ENCODE measurements around the gene ARF5.
"Not testable (repeated sequence)": the region's sequence is repeated elsewhere in the genome, so short reads cannot be mapped to it uniquely, and the experiment has no call there.

Gene ARF5

DNA sequence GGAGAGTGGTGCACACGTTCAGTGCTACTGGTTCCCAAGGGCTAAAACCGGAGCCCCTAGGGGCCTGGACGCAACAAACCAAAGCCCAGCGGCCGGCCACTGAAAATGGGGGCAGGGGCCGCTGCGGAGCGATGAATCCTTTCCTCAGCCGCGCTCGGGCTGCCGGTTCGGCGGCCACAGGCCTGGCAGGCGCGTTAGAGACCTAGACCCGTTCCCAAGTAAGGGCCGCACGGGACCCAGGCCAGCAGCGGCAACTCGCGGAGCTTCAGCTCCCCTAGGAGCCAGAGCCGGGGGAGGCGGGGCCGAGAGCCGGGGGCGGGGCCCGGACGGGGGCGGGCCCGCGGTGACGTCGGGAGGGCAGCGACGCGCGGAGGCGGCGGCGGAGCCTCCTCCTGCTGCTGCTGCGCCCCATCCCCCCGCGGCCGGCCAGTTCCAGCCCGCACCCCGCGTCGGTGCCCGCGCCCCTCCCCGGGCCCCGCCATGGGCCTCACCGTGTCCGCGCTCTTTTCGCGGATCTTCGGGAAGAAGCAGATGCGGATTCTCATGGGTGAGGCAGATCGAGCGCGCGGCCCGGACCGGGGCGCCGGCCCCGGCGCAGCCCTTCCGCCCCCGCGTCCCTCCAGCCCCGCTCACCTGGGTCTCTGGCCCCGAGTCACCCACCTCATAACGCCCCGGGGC, at the start of gene ARF5:
TSS of gene ARF5 (plus strand) at position 393 of the 678 bp plus-strand sequence. CDS start at position 481, 88 bp downstream.
- peak; percentile 88 to 94 for DNase-seq

DNA sequence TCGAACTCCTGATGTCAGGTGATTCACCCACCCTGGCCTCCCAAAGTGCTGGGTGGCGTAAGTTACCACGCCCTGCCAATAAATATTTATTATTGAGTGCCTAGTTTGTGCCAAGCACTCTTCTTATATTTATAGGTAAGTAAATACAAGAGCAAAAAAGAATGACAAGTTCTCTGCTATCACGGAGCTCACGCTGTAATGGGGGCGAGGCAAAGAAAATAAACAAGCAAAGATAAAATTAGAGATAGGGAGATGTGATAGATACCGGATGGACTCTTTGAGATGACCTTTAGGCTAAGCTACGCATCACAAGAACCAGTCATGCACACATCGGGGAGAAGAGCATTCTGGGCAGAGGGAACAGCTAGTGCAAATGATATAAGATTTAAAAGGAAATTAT, 49.1 kb upstream of the ARF5 start:
- TF ChIP-seq GATA1 (IDR thresholded peaks at IDR 0.05; ENCODE audit: low read depth, low read length) = no peak
- TF ChIP-seq POLR2A (IDR thresholded peaks at IDR 0.05; ENCODE audit: low read length) = no peak
- no peak for DNase-seq

More for the DNA sequence above, at the start of gene ARF5:
- TF ChIP-seq POLR2A (IDR thresholded peaks at IDR 0.05; ENCODE audit: low read length) (peak; percentile 64), GATA1 (IDR thresholded peaks at IDR 0.05; ENCODE audit: low read depth, low read length) (no peak)

DNA sequence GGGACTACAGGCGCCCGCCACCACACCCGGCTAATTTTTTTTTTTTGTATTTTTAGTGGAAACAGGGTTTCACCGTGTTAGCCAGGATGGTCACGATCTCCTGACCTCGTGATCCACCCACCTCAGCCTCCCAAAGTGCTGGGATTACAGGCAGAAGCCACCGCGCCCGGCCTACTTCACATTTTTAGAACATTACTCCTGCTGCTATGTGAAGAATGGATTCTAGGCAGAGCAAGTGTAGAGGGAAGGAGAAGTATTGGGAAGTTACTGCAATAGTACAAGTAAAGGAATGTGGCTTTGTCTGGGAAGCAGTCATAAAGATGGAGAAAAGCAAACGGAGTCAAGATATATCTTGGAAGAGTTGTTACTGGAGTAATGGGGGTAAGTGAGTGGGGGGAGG, 47.8 kb upstream of the ARF5 start:
- DNase-seq = not testable (repeated sequence)

DNA sequence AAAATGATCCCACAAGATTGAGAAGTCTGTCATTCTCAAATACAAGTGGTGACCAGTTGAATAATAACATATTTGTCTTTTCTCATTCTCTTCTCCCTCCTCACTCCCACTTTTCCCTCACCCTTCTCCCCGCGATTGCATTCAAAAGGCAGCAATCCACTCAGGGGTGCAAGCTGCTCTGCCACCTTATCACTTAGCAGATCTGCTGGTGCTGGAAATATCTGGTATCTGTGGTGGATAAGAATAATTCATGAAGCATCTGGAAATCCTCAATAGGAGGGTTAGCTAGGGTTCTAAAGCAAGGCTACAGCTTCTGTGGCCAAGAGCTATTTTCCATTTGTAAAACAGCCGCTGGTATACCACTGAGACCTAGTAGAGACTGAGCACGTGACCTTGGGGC, 46.7 kb upstream of the ARF5 start:
- DNase-seq = no peak
- no peak for TF ChIP-seq GATA1 (IDR thresholded peaks at IDR 0.05; ENCODE audit: low read depth, low read length)

DNA sequence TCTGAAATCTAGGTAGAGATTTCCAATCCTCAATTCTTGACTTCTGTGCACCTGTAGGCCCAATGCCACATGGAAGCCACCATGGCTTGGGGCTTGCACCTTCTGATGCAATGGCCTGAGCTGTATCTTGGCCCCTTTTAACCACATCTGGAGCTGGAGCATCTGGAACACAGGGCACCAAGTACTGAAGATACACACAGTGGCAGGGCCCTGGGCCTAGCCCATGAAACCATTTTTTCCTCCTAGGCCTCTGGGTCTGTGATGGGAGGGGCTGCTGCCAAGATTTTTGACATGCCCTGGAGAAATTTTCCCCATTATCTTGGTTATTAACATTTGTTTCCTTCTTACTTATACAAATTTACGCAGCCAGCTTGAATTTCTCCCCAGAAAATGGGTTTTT, 41.9 kb upstream of the ARF5 start:
- no peak for DNase-seq
- TF ChIP-seq GATA1 (IDR thresholded peaks at IDR 0.05; ENCODE audit: low read depth, low read length) (no peak), POLR2A (IDR thresholded peaks at IDR 0.05; ENCODE audit: low read length) (no peak)

DNA sequence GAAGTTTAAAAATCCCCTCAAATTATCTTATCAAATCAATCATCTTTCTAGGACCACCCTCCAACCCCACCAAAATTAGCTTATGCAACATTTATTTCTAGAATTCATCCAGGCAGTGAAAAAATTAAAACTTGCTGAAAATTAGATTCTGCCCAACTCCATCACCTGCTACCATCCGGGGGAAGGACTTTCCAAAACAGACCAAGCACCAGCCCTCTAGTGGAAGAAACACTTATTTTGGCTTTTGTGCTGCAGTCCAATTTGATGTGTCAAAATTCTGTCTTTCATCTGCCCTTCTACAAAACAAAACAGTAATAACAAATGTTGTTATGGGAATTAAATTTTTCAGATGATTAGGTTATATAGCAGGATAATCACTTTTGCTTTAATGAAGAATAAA, 38.0 kb upstream of the ARF5 start:
- no peak for DNase-seq

DNA sequence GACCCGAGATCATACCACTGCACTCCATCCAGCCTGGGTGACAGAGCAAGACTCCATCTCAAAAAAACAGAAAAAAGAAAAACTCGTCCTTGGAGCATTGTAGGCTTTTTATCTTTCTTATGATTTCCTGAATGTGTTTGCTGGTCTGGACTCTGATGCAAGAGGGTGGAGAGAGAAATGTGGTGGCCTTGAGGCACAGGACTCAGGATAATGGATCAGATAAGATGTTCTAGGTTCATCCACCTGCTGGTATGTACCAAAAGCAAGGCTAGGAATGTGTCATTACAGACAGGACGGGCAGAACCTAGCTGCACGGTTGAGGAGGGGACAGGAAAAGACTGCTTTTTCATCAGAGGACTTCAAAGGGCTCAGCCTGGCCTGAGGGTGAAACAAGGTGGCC, 36.3 kb upstream of the ARF5 start:
- TF ChIP-seq GATA1 (IDR thresholded peaks at IDR 0.05; ENCODE audit: low read depth, low read length) (no peak), POLR2A (IDR thresholded peaks at IDR 0.05; ENCODE audit: low read length) (no peak)
- DNase-seq = no peak

More for the DNA sequence above, 38.0 kb upstream of the ARF5 start:
- TF ChIP-seq POLR2A (IDR thresholded peaks at IDR 0.05; ENCODE audit: low read length) = no peak

DNA sequence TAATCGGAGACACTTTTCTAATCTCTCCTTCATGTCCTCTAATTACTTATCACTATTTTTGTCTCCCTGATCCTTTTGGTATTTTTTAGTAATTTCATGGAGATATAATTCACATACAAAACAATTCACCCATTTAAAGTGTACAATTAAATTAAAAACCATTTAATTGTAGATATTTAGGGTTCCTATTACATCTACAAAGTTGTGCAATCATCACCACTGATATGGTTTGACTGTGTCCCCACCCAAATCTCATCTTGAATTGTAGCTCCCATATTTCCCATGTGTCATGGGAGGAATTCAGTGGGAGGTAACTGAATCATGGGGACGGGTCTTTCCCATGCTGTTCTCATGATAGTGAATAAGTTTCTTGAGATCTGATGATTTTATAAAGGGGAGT, 31.8 kb upstream of the ARF5 start:
- DNase-seq = no peak
- TF ChIP-seq POLR2A (IDR thresholded peaks at IDR 0.05; ENCODE audit: low read length) = no peak
- no peak for TF ChIP-seq GATA1 (IDR thresholded peaks at IDR 0.05; ENCODE audit: low read depth, low read length)

DNA sequence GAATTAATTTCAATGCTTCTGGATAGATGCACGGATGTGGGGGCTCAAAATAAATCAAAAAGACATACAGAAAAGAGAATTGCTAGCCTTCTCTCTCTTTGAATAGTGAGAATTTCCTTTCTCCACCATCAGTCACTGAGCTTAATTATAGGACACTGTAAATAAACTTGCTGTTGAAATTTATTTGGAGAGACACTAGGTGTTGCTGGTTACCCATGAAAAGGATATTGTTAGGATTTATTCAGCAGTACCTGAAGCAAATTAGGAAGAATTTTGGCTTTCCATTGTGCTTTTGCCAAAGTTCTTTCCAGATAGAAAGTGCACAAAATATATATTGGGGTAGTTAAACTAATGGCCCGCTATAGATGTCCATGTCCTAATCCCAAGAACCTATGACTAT, 30.4 kb upstream of the ARF5 start:
- peak in 1 of 2 experiments; percentile 2 for DNase-seq
- no peak for TF ChIP-seq GATA1 (IDR thresholded peaks at IDR 0.05; ENCODE audit: low read depth, low read length)
- no peak for TF ChIP-seq POLR2A (IDR thresholded peaks at IDR 0.05; ENCODE audit: low read length)

DNA sequence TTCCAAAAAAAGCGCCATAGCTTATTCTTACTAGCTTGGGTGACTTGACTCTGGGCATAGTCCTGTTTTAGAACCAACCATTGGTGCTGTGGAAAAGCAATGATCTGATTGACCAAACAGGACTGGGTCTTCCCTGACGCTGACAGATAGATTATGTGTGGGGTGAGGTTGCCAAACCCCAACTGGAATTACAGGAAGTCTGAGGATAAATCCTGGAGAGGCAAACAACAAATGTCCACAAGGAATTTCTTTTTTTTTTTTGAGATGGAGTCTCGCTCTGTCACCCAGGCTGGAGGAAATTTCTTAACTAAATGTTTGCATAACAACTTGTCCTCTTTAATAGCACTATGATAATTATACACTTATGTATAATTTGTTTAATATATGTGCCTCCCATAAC, 22.0 kb upstream of the ARF5 start:
- no peak for DNase-seq
- no peak for TF ChIP-seq GATA1 (IDR thresholded peaks at IDR 0.05; ENCODE audit: low read depth, low read length)
- TF ChIP-seq POLR2A (IDR thresholded peaks at IDR 0.05; ENCODE audit: low read length) = no peak

DNA sequence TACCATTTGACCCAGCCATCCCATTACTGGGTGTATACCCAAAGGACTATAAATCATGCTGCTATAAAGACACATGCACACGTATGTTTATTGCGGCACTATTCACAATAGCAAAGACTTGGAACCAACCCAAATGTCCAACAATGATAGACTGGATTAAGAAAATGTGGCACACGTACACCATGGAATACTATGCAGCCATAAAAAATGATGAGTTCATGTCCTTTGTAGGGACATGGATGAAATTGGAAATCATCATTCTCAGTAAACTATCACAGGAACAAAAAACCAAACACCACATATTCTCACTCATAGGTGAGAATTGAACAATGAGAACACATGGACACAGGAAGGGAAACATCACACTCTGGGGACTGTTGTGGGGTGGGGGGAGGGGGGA, 20.2 kb upstream of the ARF5 start:
- not testable (repeated sequence) for DNase-seq

DNA sequence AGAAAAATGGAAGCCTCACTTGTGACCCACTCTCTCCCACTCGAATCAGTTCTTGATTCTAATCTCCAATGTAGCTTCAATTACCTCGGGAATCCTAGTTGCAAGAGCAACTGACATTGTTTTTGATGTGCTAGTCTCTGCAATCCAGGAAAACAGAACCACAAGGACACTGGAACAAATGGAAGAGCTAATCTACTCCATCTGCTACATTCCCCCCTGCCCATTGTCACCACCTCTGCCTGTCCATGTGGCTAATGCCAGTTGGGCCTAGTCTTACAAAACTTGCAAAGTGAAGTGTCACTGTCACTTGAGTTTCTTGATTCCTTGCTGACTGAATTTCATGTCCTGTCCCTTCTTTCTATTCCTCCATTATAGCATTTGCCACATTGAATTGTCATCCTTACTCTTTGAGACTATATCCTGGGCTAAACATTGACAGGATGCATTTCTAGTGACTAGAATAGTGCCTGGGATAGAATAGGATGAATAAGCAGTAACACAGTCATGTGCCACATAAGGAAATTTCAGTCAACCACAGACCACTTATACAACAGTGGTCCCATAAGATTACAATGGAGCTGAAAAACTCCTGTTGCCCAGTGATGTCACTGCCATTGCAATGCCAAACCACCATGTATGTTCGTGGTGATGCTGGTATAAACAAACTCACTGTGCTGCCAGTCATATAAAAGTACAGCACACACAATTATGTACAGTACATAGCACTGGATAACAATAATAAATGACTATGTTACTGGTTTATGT, 16.3 kb upstream of the ARF5 start:
- TF ChIP-seq GATA1 (IDR thresholded peaks at IDR 0.05; ENCODE audit: low read depth, low read length) (no peak), POLR2A (IDR thresholded peaks at IDR 0.05; ENCODE audit: low read length) (no peak)
- DNase-seq = no peak

DNA sequence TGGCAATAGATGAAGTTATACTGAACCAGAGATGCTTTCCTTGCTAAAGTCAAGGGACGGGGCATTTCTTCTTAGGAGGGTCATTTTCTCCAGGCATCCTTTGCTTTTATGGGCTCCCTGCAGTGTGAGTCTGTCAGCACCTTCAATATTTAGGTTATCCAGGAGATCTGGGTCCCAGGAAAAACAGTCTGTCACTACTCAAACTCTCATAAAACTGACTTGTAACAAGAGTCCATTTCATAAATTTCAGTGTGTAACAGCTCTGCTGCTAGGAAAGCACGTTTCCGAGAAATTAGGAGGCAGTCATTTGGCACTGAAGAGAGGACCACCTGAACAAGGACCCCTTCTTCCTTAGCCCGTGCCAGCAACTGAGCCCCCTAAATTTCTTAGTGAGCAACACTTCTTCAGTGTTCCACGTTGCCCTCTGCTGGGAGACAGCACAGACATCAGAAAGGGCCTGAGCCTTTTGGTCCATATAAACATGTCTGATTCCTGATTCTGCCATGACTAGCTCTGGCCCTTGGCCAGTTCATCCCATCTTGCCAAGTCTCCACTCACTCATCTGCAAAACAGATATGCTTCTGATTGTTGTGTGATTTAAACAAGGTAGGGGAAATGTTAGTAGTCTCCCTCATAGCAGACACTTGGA, 10.1 kb upstream of the ARF5 start:
- TF ChIP-seq POLR2A (IDR thresholded peaks at IDR 0.05; ENCODE audit: low read length) = no peak
- TF ChIP-seq GATA1 (IDR thresholded peaks at IDR 0.05; ENCODE audit: low read depth, low read length) = no peak

DNA sequence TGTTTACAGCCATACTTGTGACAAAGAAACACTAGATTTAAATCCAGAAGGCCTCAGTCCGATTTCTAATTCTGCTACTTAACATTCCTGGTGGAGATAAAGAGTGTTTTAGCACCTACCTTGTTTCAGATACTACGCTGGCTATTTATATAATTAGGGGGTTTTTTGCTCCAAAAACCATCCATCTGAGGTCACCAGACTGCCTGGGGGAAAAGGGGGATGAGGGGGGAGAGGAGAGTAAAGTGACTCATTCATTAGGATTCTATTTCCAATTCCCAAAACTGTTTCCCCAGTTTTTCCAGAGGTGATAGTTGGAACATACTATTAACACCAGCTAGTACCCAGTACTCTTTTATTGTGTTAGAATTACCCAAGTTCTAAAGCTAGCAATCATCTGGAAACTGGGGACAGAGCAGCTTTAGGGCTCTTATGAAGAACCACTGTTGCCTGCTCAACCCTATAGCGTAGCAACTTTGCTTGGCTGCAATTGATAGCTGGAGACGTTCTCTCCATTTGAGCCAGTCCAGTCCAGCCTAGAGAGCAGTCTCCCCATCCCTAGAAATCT, 9.4 kb upstream of the ARF5 start:
- no peak for DNase-seq
- TF ChIP-seq GATA1 (IDR thresholded peaks at IDR 0.05; ENCODE audit: low read depth, low read length) (no peak), POLR2A (IDR thresholded peaks at IDR 0.05; ENCODE audit: low read length) (no peak)

More for the DNA sequence above, 10.1 kb upstream of the ARF5 start:
- DNase-seq = peak; percentile 10 to 17

DNA sequence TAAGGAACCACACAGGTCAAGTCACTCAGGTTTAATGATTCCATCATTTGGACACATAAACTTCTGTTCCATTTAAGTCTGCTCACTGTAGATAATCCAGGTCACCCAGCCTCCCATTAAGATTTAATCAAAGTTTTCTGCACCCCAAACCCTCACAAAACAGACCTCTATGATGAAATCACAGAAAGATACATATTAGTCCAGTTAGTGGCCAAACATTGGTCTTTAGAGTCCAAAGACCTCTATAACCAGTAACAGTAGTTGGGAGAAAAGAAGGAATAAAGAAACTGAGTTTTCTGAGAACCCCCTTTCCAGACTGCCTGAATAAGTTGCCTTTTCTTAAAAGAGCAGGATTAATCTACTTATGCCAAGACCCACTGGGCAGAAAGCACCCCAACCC, 7.6 kb upstream of the ARF5 start:
- TF ChIP-seq GATA1 (IDR thresholded peaks at IDR 0.05; ENCODE audit: low read depth, low read length) (no peak), POLR2A (IDR thresholded peaks at IDR 0.05; ENCODE audit: low read length) (no peak)
- DNase-seq = no peak
